A172 (cell line): ENCODE data around the gene CSF1. TPM values are rescaled to one million over a fixed set of nuclear protein-coding genes. Genes with fewer than 3 reads are reported as not detected.

Source experiments
- DNase-seq: peaks from one replicate; pipeline ENCODE4 v3.0.0-alpha.2; 2015; ENCODE audit warnings: low spot score
- total RNA-seq: library from RNA; depleted of rRNA; stranded (reverse); fragments of >200 nt; shearing (Covaris generic); gene quantifications from 2 replicates; pipeline ENCODE4 v1.2.3, GENCODE V29; 2014

Gene CSF1
- total RNA-seq, 1 experiment from 2014 or later, result 61.2 TPM

- no peak for DNase-seq
Measured at GRCh38 chr1:109882288-109883245, 28.1 kb upstream of the CSF1 start.

DNA sequence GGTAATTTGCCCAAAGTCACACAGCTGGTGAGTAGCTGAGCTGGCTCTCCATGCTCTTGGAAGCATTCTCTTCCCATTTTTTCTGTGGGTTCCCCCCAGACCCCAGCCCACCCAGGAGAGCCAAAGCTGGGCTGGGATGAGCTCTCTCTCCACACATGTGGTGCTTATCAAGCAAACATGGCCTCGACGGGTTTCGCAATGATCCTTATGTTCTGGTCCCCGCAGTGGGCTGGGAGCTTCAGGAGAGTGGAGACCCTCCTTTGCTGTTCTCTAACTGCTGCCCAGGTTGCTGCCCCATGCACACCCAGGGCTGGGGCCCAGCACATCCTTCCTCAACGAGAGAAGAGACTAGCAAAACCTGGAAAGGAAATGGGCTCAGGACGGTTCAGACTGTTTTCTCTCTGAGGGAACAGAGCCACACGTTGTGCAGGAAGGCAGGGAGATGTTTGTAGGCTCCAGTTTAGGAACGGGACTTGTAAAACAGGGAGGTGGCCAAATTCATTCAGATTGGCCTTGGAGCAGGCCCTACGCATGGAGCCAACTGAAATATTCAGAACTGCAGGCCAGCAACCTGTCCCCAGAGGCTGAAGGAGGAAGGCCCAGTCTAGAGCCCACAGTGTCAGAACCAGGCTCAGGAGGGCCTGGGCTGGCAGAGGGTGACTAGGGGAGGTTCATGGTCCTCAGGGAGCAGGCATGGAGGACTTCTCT is 27.2 kb upstream of the CSF1 start:
- no peak for DNase-seq

- no peak for DNase-seq
Measured at GRCh38 chr1:109884242-109884891, 26.3 kb upstream of the CSF1 start.

- DNase-seq, result no peak
Measured at GRCh38 chr1:109885589-109885988, 25.1 kb upstream of the CSF1 start.

DNA sequence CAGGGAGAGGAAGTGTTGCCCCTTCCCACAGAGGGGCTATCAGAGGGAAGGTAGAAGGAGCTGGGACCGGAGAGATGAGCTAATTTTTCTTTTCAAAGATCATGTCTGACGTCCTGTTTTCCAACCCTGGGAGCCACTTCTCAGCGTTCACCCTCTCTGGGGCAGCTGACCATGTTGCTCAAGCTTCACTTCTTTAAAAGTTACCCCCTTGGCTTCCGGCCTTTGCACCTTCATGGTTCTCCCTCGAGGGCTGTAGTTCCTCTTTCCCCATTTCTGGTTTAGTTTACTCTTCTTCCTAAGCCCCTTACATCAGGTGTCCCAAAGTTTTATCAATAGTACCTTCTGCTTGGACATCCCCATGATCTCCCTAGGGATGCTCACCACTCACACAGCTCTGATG is 23.8 kb upstream of the CSF1 start:
- DNase-seq, result no peak

GRCh38 chr1:109887271-109887670 is 23.4 kb upstream of the CSF1 start:
- no peak for DNase-seq

DNA sequence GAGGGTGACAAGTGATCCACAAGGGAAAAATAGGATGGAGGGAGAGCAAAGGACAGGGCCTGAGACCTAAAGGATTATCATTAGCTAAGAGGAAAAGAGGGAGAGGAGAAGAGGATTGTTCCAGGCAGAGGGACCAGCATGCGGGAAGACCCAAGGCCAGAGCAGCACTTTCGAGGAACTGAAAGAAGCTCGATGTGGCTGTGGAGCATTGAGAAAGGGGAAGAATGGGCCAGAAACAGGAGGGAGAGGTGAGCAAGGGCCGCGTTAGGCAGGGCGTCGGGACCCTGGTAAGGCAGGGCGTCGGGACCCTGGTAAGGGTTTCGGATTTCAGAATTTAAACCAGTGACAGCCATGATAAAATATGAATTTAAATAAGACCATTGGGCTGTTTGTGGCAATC is 22.8 kb upstream of the CSF1 start:
- no peak for DNase-seq

- DNase-seq, result no peak
Measured at GRCh38 chr1:109889094-109889493, 21.6 kb upstream of the CSF1 start.

- no peak for DNase-seq
Measured at GRCh38 chr1:109890115-109890953, 20.3 kb upstream of the CSF1 start.

GRCh38 chr1:109891930-109892329 is 18.7 kb upstream of the CSF1 start:
- DNase-seq, result no peak

DNA sequence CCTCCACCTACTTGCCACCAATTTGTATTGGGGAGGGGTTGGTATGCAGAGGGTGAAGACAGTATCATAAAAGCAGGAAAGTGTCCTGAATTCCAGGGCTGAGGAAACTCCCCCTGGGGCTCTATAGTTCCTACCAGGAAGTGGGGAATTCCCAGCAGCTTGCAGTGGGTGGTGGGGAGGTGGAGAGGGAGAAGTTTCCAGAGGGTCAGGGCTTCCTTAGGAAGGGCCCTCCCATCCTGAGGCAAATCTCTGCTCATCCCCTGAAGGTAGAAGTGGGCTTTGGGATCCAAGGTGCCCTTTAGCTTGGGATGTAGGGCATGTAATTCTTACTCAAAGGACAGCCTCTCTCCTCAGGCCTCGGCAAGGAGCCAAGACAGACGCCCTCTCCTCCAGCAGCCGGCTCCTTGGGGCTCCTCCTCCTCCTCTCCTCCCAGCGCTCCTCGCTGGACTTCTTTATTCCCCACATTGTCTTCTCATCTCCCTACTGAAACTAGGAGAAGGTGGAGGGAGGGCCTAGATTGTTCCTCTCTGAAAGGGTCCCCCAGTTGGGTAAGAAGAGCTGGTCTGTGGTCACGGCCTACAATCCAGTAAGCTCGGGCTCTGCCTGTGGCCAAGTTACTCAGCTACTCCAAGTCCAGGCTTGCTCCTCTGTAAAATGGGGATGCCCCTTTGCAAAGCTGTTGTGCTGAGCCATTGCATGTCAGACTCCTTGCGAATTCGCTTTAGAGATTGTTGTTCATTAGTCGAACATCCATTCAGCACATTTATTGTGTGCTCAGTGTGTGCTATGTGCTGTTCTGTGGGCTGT is 17.9 kb upstream of the CSF1 start:
- DNase-seq, result peak; percentile 49

GRCh38 chr1:109893532-109894171 is 17.0 kb upstream of the CSF1 start:
- DNase-seq, result no peak

- no peak for DNase-seq
Measured at GRCh38 chr1:109894823-109895719, 15.6 kb upstream of the CSF1 start.

GRCh38 chr1:109895720-109896504 is 14.7 kb upstream of the CSF1 start:
- DNase-seq, result peak; percentile 78

GRCh38 chr1:109896681-109897080 is 14.0 kb upstream of the CSF1 start:
- no peak for DNase-seq

GRCh38 chr1:109897259-109897955 is 13.2 kb upstream of the CSF1 start:
- DNase-seq, result no peak

DNA sequence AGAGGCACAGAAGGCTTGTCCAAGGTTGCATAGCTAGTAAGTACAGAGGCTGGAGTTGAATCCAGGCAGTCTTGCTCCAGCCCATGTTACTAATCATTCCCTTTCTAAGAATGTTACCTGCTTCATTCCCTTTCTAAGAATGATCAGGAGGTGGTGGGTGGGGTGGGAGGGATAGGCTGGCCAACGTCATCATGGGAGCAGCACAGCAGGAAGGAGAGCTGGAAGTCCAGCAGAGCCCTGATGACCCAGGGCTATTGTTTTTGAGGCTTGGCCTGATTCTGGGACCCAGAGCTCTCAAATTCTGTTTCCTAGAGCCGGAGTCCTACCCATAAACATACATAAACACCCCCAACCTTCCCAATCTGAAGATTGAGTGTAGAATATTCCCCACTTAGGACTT is 11.8 kb upstream of the CSF1 start:
- DNase-seq, result no peak

DNA sequence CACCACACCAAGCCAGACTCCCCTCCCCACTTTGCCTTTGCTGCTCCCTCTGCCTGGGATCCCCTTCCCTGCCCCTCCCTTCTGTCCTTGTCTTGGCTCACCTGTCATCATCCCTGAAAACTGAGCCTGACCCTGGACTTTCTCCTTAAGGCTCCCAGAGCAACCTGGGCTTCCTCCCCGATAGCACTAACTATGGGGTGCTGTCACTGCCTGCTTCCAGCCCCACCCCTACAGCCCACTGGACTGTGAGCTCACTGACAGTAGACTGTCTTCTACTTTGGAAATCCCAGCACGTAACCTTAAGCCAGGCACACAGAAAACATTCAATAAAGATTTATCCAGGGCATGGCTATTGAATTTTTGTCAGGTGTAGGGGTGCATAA is 9.5 kb upstream of the CSF1 start:
- no peak for DNase-seq
